HepG2 (cell line): Measurements from ENCODE around the gene MYOZ3. TPM values are rescaled to one million over a fixed set of nuclear protein-coding genes. Genes with fewer than 3 reads are reported as not detected.

Experiments
- ATAC-seq: fragments of 200-7000 bp; cut with Tn5 transposase; 3 replicates; pipeline ENCODE4 v1.9.1; 2020; ENCODE audit warnings: mild to moderate bottlenecking, moderate library complexity
- BruUV-seq: library from RNA; stranded (reverse); fragments of 400-500 nt; replicated peaks from 2 replicates; lab custom pipeline; 2021; lab: Mats Ljungman, UMichigan
- CTCF ChIA-PET: fragments of 300-600 bp; formaldehyde crosslinking; extraction: SDS; loops from one replicate; lab custom pipeline; 2021; ENCODE audit warnings: low total read pairs, inconsistent platforms, low intra/inter-chr PET ratio; lab: Yijun Ruan, JAX
- POLR2A ChIA-PET: fragments of 350-600 bp; sonication (Branson Sonifier 250); formaldehyde crosslinking; loops from one replicate; lab custom pipeline; 2020; ENCODE audit warnings: antibody characterized with exemption, inconsistent platforms; lab: Yijun Ruan, JAX
- DNase-seq: peaks from one replicate; pipeline ENCODE4 v3.0.0-alpha.2; 2015; ENCODE audit warnings: low spot score
- FAIRE-seq: peaks from 3 replicates; lab custom pipeline; 2011; peaks lifted over from hg19 to GRCh38; lab: Jason Lieb, UNC
- H2AFZ ChIP-seq: one replicate; pipeline ENCODE4 v1.6.1; 2011; ENCODE audit warnings: low read length, inconsistent platforms
- H3K27ac ChIP-seq: fragments of 300-600 bp; 3 replicates; pipeline ENCODE4 v1.8.0; 2011; ENCODE audit warnings: mixed run types, mild to moderate bottlenecking, mixed read lengths, low read length, inconsistent platforms; ENCODE audit not compliant: insufficient read depth; ENCODE audit errors: extremely low read length
- H3K27me3 ChIP-seq, 2 experiments: fragments of 200-600 bp in 1 of 2; 2 replicates in 1 of 2; 3 replicates in 1 of 2; pipeline versions ENCODE4 v1.6.0 to v1.8.0; 2011; ENCODE audit warnings: low read length in 2 of 2, mild to moderate bottlenecking in 2 of 2, moderate library complexity in 2 of 2, inconsistent platforms in 1 of 2; ENCODE audit not compliant: insufficient read depth in 2 of 2, control insufficient read depth in 1 of 2
- H3K36me3 ChIP-seq, 2 experiments: fragments of 200-600 bp in 1 of 2; replicated peaks in 1 of 2; 2 replicates in 1 of 2; 3 replicates in 1 of 2; pipeline versions ENCODE4 v1.5.1 to v1.8.0; 2011; ENCODE audit warnings: low read length in 2 of 2, inconsistent platforms in 1 of 2; ENCODE audit not compliant: insufficient read depth in 2 of 2, control insufficient read depth in 1 of 2
- H3K4me1 ChIP-seq: 2 replicates; pipeline ENCODE4 v1.5.1; 2012; ENCODE audit warnings: low read length, inconsistent platforms; ENCODE audit not compliant: insufficient read depth
- H3K4me2 ChIP-seq: 2 replicates; pipeline ENCODE4 v1.6.0; 2011; ENCODE audit warnings: low read depth, low read length, inconsistent platforms
- H3K4me3 ChIP-seq, 3 experiments: fragments of 200-600 bp in 1 of 3; sonication (generic), shearing (Covaris generic) in 1 of 3; replicated peaks in 1 of 3; 2 replicates each; pipeline ENCODE4 v1.5.1; 2011 to 2016; ENCODE audit warnings: low read length in 3 of 3, inconsistent platforms in 2 of 3, low read depth in 2 of 3, mild to moderate bottlenecking in 2 of 3, control low read depth in 1 of 3, mixed read lengths in 1 of 3; ENCODE audit not compliant: insufficient read depth in 1 of 3
- H3K79me2 ChIP-seq: one replicate; pipeline ENCODE4 v1.6.1; 2011; ENCODE audit warnings: low read length, inconsistent platforms; ENCODE audit not compliant: insufficient read depth
- H3K9ac ChIP-seq: 2 replicates; pipeline ENCODE4 v1.6.0; 2011; ENCODE audit warnings: mild to moderate bottlenecking, low read depth, low read length, inconsistent platforms; ENCODE audit not compliant: insufficient read depth
- H3K9me3 ChIP-seq: 2 replicates; pipeline ENCODE4 v1.5.1; 2012; ENCODE audit warnings: mild to moderate bottlenecking, low read length
- H4K20me1 ChIP-seq: 2 replicates; pipeline ENCODE4 v1.6.0; 2011; ENCODE audit warnings: inconsistent platforms, mild to moderate bottlenecking, low read length, moderate library complexity; ENCODE audit not compliant: insufficient read depth
- AFF4 ChIP-seq: sonication (generic); formaldehyde crosslinking; IDR thresholded peaks from 2 replicates; pipeline ENCODE4 v1.4.0; 2020; ENCODE audit warnings: missing genetic modification reagents
- FOSL1 ChIP-seq: sonication (generic); formaldehyde crosslinking; IDR thresholded peaks from 2 replicates; pipeline ENCODE4 v1.9.0; 2021; ENCODE audit warnings: missing genetic modification reagents, borderline replicate concordance
- MBNL3 ChIP-seq: fragments of 250-450 bp; sonication (Bioruptor Pico); conservative IDR thresholded peaks from 2 replicates; pipeline ENCODE4 v1.8.0; 2022; ENCODE audit warnings: mild to moderate bottlenecking, inconsistent platforms
- NAIF1 ChIP-seq: sonication (generic); formaldehyde crosslinking; IDR thresholded peaks from 2 replicates; pipeline ENCODE4 v1.5.0; 2020; ENCODE audit warnings: mild to moderate bottlenecking, missing genetic modification reagents, borderline replicate concordance
- NCOA2 ChIP-seq: sonication (generic); formaldehyde crosslinking; IDR thresholded peaks from 2 replicates; pipeline ENCODE4 v1.8.0; 2022; ENCODE audit warnings: inconsistent platforms
- POLR2G ChIP-seq: fragments of 200-400 bp; formaldehyde crosslinking; IDR thresholded peaks from 2 replicates; pipeline ENCODE4 v1.6.1; 2018; ENCODE audit warnings: mild to moderate bottlenecking, low read depth, low read length, moderate library complexity
- SNAI1 ChIP-seq: sonication (generic); formaldehyde crosslinking; IDR thresholded peaks from 2 replicates; pipeline ENCODE4 v1.5.0; 2020; ENCODE audit warnings: mild to moderate bottlenecking, missing genetic modification reagents, borderline replicate concordance
- SSRP1 ChIP-seq: IDR thresholded peaks from 2 replicates; pipeline ENCODE4 v1.6.1; 2016; ENCODE audit warnings: control low read depth
- U2AF2 ChIP-seq: fragments of 200-400 bp; formaldehyde crosslinking; IDR thresholded peaks from 2 replicates; pipeline ENCODE4 v1.6.1; 2017; ENCODE audit warnings: low read depth, mild to moderate bottlenecking, low read length
- XBP1 ChIP-seq: sonication (generic); formaldehyde crosslinking; IDR thresholded peaks from 2 replicates; pipeline ENCODE4 v1.5.0; 2020; ENCODE audit warnings: missing genetic modification reagents
- ZBTB42 ChIP-seq: sonication (generic); formaldehyde crosslinking; IDR thresholded peaks from 2 replicates; pipeline ENCODE4 v1.5.0; 2020; ENCODE audit warnings: mild to moderate bottlenecking, missing genetic modification reagents
- ZNF17 ChIP-seq: sonication (generic); formaldehyde crosslinking; IDR thresholded peaks from 2 replicates; pipeline ENCODE4 v1.5.0; 2020; ENCODE audit warnings: mild to moderate bottlenecking, missing genetic modification reagents
- ZNF329 ChIP-seq: sonication (generic); formaldehyde crosslinking; IDR thresholded peaks from 2 replicates; pipeline ENCODE4 v1.9.0; 2021; ENCODE audit warnings: low read depth, mild to moderate bottlenecking, missing genetic modification reagents
- ZNF335 ChIP-seq: sonication (generic); formaldehyde crosslinking; IDR thresholded peaks from 2 replicates; pipeline ENCODE4 v1.4.0; 2020; ENCODE audit warnings: missing genetic modification reagents
- ZNF34 ChIP-seq: sonication (generic); formaldehyde crosslinking; IDR thresholded peaks from 2 replicates; pipeline ENCODE4 v1.4.0; 2020; ENCODE audit warnings: mild to moderate bottlenecking, missing genetic modification reagents, borderline replicate concordance
- ZNF343 ChIP-seq: sonication (generic); formaldehyde crosslinking; IDR thresholded peaks from 2 replicates; pipeline ENCODE4 v1.4.0; 2020; ENCODE audit warnings: mild to moderate bottlenecking, missing genetic modification reagents
- ZNF44 ChIP-seq: sonication (generic); formaldehyde crosslinking; IDR thresholded peaks from 2 replicates; pipeline ENCODE4 v1.5.1; 2020; ENCODE audit warnings: mild to moderate bottlenecking, missing genetic modification reagents
- ZNF567 ChIP-seq: sonication (generic); formaldehyde crosslinking; IDR thresholded peaks from 2 replicates; pipeline ENCODE4 v1.8.1; 2023; ENCODE audit warnings: mild to moderate bottlenecking, missing genetic modification reagents, borderline replicate concordance
- ZNF576 ChIP-seq: sonication (generic); formaldehyde crosslinking; IDR thresholded peaks from 2 replicates; pipeline ENCODE4 v1.4.0; 2020; ENCODE audit warnings: mild to moderate bottlenecking, missing genetic modification reagents
- WGBS: methylation state at CpG from one replicate; pipeline ENCODE4 v1.1.6; 2017; ENCODE audit warnings: low lambda C conversion rate; 5-methylcytosine and 5-hydroxymethylcytosine counted together
- in situ Hi-C: cut with HindIII; loops from 2 replicates; pipeline ENCODE4 v1.10.0; 2017; ENCODE audit warnings: low pct_unique_long_range_greater_than_20kb; ENCODE audit not compliant: extremely low pct_ligation_motif_present
- intact Hi-C: fragments of 100-400 bp; cut with micrococcal nuclease; formaldehyde crosslinking; loops from one replicate; pipeline ENCODE4 v1.10.0; 2022; ENCODE audit not compliant: unreplicated experiment
- polyA plus RNA-seq, 8 experiments: library from polyadenylated mRNA; depleted of rRNA in 3 of 8; stranded (reverse) in 7 of 8; unstranded in 1 of 8; fragments of >200 nt; fragmentation: Illumina TruSeq in 4 of 8; extraction: Trizol in 4 of 8; gene quantifications; 2 replicates each; pipeline versions ENCODE4 v1.2.1 to v1.2.3, GENCODE V29; 2011 to 2016; ENCODE audit warnings: low read depth in 4 of 8, missing spikeins in 1 of 8, mixed read lengths in 1 of 8; ENCODE audit not compliant: insufficient read depth in 1 of 8
- total RNA-seq, 5 experiments: library from RNA; depleted of rRNA; stranded (reverse); fragments of >200 nt; fragmentation: Illumina TruSeq; extraction: Trizol; gene quantifications; 2 replicates each; pipeline ENCODE4 v1.2.3, GENCODE V29; 2016; ENCODE audit warnings: low read depth in 1 of 5

MYOZ3 gene
- total and polyA plus RNA-seq, 2 of the 13 experiments (the other 11 are each of a cell fraction or from before 2014, with no cell fraction given), result 0.05 TPM; not detected in 1

- no peak overlapping the region for H3K27ac ChIP-seq
- no TSS peak for BruUV-seq
- H3K27me3 ChIP-seq, result peaks cover 3 to 34% of the 10 kb centered on the region in 2 experiments; a peak in 4 of 5 replicates
- WGBS, result 18% methylated on average over 3 of the region's 3 CpGs
- H3K4me2 ChIP-seq, result no peak overlapping the region
- ChIA-PET CTCF (no interaction called here), POLR2A (interaction anchor here (1.4 kb wide), 1 partner anchor 37 kb away, joined by 3 read pairs; the partner anchor contains the start of gene RBM22)
- TF ChIP-seq ZNF44 (CRISPR knock-in tag) (no peak), POLR2G (no peak), ZNF343 (CRISPR knock-in tag) (no peak), ZNF329 (CRISPR knock-in tag) (no peak), MBNL3 (CRISPR knock-in tag) (no peak), SNAI1 (no peak), XBP1 (CRISPR knock-in tag) (no peak), ZBTB42 (no peak), U2AF2 (no peak), NCOA2 (CRISPR knock-in tag) (no peak), ZNF17 (CRISPR knock-in tag) (no peak), NAIF1 (CRISPR knock-in tag) (no peak), ZNF567 (CRISPR knock-in tag) (no peak), ZNF576 (CRISPR knock-in tag) (no peak), ZNF335 (CRISPR knock-in tag) (no peak), ZNF34 (CRISPR knock-in tag) (no peak), SSRP1 (CRISPR knock-in tag) (no peak), AFF4 (CRISPR knock-in tag) (no peak), FOSL1 (CRISPR knock-in tag) (no peak)
- ATAC-seq (no peak), FAIRE-seq (no peak), DNase-seq (no peak)
- H3K9me3 ChIP-seq, result no peaks in the 10 kb centered on the region
- H2AFZ ChIP-seq, result no peak overlapping the region
- in situ Hi-C loops (loop anchor here (25.0 kb wide), 1 partner anchor 202 kb away; no protein-coding TSS in a partner anchor), intact Hi-C loops (no loop called here)
- H3K4me1 ChIP-seq, result no peaks in the 10 kb centered on the region
- no peaks in the 10 kb centered on the region for H3K36me3 ChIP-seq
- no peak overlapping the region for H3K4me3 ChIP-seq
- no peak overlapping the region for H3K9ac ChIP-seq
- H3K79me2 ChIP-seq, result no peaks in the 10 kb centered on the region
- H4K20me1 ChIP-seq, result no peaks in the 10 kb centered on the region
Measured at GRCh38 chr5:150663936-150664335, 2.9 kb downstream of the MYOZ3 start.
